ENCODE results near the gene OSTN.

The OSTN gene

DNA sequence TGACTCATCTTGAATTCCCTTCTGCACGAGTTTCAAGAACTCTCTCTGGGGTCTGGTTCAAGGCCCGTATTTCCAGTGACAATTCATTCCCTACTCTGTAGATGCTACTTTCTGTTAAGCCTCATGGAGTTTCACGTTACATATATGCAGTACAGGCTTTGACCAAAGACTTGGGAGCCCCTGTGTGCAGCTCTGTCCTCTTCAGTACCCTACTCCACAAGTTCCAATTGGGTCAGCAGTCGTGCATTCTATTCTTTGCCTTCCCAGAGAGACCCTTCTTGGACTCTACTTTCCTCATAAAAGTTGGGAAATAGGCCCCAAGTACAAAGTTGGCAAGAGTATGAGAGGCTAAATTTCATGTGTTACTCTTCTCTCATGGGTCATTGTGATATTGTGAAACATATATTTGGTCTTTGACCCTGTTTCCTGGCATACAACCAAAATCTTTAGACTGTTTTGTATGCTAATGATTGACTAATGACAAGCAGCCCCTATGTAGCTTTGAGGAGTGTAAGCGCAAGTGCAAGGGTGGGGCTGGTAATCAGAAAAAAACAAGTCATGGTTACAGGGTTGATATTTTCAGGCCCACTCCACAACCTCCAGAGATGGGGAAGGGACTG lies 115.2 kb downstream of the OSTN start:
- DNase-seq (ENCODE audit: low read depth): no peak
